Aortic smooth muscle cell (primary cell): ENCODE measurements around the gene BAD. TPM values are rescaled to one million over a fixed set of nuclear protein-coding genes. Genes with fewer than 3 reads are reported as not detected.

Source experiments
- total RNA-seq: library from RNA; depleted of rRNA; stranded (reverse); fragments of >200 nt; gene quantifications from 2 replicates; pipeline ENCODE4 v1.2.3, GENCODE V29; 2014

The BAD gene
- total RNA-seq, 1 donor from 2014 or later, result 72.4 TPM

Other genes starting within 250 kb of the BAD start
- under 0.01 TPM in 1 of 2 replicates, not detected in the other for gene FLRT1, start 248.7 kb downstream of the BAD start, total RNA-seq
- gene MACROD1, start 118.6 kb downstream of the BAD start, total RNA-seq, result 15.5 and 19.3 TPM in 2 replicates
- 98.2 and 140 TPM in 2 replicates for gene STIP1, start 98.5 kb downstream of the BAD start, total RNA-seq
- gene FERMT3, start 77.9 kb downstream of the BAD start, total RNA-seq, result 50.9 and 96.3 TPM in 2 replicates
- 32.1 and 36.1 TPM in 2 replicates for gene TRPT1, start 58.5 kb downstream of the BAD start, total RNA-seq
- gene NUDT22, start 58.4 kb downstream of the BAD start, total RNA-seq, result 51.7 and 61.8 TPM in 2 replicates
- gene DNAJC4, start 54.1 kb downstream of the BAD start, total RNA-seq, result 9.0 and 10.4 TPM in 2 replicates
- gene VEGFB, start 50.1 kb downstream of the BAD start, total RNA-seq, result 24.6 and 39.0 TPM in 2 replicates
- 92.3 and 132 TPM in 2 replicates for gene FKBP2, start 43.6 kb downstream of the BAD start, total RNA-seq
- gene PPP1R14B, start 37.7 kb downstream of the BAD start, total RNA-seq, result 336 and 439 TPM in 2 replicates
- gene PLCB3, start 33.1 kb downstream of the BAD start, total RNA-seq, result 53.6 and 68.6 TPM in 2 replicates
- 6.3 and 7.6 TPM in 2 replicates for gene GPR137, start 1.2 kb upstream of the BAD start, total RNA-seq
- gene KCNK4, start 6.6 kb upstream of the BAD start, total RNA-seq, result not detected in 2 replicates
- 0.50 and 0.66 TPM in 2 replicates for gene CATSPERZ, start 15.7 kb upstream of the BAD start, total RNA-seq
- gene ESRRA, start 20.9 kb upstream of the BAD start, total RNA-seq, result 32.7 and 40.6 TPM in 2 replicates
- 197 and 232 TPM in 2 replicates for gene TRMT112, start 32.9 kb upstream of the BAD start, total RNA-seq
- gene PRDX5, start 33.5 kb upstream of the BAD start, total RNA-seq, result 260 and 296 TPM in 2 replicates
- gene CCDC88B, start 55.5 kb upstream of the BAD start, total RNA-seq, result 4.3 and 4.5 TPM in 2 replicates
- gene RPS6KA4, start 74.5 kb upstream of the BAD start, total RNA-seq, result 46.5 and 53.1 TPM in 2 replicates